GM19468 (cell line): ENCODE measurements around the gene FAM32A.

Experiments
- ATAC-seq: cut with Tn5 transposase; IDR thresholded peaks from one replicate; pipeline ENCODE4 v1.9.1; 2021; ENCODE audit warnings: mild to moderate bottlenecking, moderate library complexity, moderate number of reproducible peaks; ENCODE audit not compliant: unreplicated experiment; ENCODE audit errors: extremely low read depth

Gene FAM32A

DNA sequence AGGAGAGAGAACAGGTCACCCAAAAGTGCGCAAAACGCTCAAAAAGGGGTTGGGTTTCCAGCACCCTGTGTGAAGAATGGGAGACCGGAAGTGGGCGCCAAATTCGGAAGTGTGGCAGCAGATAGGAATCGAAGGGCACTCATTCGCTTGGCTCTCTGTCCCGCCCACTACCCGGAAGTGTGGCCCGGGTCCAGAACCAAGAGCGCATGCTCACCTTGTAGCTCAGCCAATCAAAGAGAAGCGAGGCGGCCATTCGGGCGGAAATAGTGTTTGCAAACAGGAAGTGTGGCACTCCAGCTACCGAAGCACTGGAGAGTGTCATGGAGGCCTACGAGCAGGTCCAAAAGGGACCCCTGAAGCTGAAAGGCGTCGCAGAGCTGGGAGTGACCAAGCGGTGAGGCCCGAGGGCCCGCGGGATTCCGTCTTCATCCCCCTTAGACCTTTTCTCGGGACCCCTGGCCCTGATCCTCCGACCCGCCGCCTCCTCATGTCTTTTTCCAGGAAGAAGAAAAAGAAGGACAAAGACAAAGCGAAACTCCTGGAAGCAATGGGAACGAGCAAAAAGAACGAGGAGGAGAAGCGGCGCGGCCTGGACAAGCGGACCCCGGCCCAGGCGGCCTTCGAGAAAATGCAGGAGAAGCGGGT lies at the start of gene FAM32A:
FAM32A (plus strand) TSS at position 288 of the 645 bp plus-strand sequence; CDS start at position 321, 33 bp downstream.
- ATAC-seq = peak; percentile 65

DNA sequence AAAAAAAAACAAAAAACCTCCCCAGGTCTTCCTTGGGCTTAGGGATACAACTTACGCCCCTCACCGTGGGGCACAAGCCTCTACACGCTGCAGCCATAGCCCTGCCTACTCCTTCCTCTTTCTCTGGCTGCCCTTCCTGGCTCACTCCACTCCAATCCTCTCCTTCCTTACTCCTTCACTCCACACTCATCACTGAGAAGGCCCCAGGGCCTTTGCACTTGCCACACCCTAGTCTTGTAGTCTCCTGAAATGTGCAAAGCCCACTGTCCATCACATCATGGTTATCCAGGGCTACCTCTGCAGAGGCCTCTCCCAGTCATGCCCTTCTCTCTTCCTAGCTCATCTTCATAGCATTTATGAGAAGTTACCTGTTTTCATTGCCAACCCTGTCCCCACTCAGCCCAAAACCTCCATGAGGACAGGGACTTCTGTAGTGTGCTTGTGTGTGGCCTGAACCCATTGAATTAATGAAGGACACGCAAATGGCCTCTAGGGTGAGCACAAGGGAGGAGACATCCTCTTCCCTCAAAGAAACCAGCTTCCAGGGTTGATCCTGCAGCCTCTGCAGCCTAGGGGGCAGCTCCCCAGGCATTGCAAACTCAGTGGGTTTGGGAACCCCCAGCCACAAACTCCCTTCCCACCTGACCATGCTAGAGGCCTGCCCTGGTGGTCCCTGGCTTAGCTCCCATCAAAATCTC lies 49.6 kb upstream of the FAM32A start:
- ATAC-seq = no peak

GRCh38 chr19:16136185-16136999 lies 48.8 kb upstream of the FAM32A start:
- ATAC-seq = no peak

DNA sequence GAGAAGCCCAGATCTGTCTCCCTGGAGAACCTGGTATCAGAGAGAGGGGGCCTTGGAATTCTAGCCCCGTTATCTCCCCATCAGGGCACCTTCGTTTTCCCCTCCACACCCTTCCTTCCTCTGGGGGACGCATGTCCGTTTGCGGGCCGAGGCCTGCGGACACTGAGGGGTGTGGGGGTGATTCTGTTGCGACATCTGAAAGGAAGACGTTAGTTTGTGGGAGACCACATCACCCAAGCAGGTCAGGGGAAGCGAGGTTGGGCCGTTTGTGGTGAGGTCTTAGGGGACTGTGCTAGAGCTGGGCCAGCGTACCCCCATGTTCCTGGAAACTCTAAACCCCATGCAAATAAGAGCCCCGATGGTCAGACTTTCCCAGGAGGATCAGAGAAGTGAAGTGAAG lies 45.5 kb upstream of the FAM32A start:
- ATAC-seq = no peak

DNA sequence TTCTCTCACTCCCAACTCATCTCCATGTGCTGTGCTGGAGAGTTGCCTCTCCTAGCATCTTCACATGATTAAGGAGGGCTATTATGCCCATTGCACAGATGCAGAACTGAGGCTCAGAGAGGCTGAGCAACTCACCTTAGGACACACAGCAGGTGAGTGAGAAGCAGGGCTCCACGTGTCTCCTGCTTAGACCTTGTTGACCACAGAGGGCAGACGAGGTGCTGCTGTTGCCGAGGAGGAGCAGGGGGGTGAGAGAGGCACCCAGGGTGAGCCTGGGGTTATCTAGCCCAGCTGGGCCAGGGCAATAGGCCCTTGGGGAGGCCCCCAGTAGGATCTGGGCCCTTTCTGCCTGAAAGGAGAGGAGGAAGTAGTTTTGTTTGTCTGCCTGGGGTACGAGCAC lies 44.2 kb upstream of the FAM32A start:
- ATAC-seq = no peak

DNA sequence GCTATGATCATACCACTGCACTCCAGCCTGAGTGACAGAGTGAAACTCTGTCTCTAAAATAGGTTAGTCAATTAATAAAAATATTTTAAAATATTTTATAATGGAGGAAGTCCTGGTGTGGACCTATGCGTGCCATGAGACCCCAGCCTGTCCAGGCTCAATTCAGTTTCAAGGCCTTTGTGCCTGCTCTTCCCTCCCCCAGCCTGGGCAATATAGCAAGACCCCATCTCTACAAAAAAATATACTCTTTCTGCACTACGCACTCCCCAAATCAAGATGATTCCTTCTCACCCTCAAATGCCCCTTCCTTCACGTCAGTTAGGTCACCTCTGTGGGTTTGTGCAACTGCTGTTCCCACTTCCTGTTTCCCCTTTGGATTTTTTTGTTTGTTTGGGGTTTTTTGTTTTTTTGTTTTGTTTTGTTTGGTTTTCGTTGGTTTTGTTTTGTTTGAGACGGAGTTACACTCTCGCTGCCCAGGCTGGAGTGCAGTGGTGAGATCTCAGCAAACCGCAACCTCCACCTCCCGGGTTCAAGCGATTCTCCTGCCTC lies 43.1 kb upstream of the FAM32A start:
- ATAC-seq = no peak

- peak; percentile 61 for ATAC-seq
Measured at GRCh38 chr19:16143399-16144215, 41.6 kb upstream of the FAM32A start, which contains the start of gene HSH2D. HSH2D (plus strand) TSS chr19:16143685; CDS start chr19:16148751, 5,066 bp downstream.

GRCh38 chr19:16144216-16144581 lies 41.0 kb upstream of the FAM32A start:
- ATAC-seq = no peak

DNA sequence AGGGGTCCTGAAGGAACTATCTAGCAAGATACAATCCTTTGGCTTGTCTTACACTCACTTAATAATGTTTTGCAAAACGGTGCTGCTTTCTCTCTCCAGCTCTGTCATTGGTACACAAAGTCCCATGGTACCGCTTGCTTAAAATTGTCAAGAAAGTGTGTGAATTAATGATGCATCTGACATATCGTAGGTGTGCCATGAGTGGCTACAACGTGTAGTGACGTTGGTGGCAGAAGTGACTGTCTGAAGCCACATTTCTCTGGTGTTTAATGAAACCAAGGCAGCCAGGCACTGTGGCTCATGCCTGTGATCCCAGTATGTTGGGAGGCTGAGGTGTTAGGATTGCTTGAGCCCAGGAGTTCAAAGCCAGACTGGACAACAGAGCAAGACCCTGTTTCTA lies 39.1 kb upstream of the FAM32A start:
- ATAC-seq = no peak

DNA sequence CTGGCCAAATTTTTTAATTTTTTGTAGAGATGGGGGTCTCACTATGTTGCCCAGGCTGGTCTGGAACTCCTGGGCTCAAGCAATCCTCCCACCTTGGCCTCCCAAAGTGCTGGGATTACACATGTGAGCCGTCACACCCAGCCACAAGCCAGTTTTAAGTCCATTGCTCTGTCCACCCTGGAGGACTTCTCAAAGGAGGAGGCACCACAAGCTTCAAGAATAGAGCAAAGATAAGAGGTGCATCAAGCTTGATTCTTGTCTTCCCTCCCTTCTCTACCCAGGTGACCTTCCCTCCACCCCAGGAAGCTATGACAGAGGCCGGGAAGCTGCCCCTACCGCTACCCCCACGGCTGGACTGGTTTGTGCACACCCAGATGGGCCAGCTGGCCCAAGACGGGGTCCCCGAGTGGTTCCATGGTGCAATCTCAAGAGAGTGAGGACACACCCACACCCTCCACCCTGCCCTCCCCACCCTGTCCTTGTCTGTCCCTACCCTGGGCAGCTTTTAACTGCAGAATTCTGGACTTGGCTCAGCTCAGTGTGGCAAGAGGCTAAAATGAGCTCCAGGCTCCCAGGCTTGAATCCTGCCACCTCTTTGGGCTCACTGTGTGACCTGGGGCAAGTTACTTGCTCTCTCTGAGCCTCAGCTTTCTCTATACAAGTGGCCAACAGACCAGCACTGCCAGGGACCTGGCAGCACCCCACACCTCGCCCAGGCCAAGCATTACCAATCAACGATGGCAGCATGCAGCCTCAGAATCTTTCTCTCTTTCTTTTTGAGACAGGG lies 36.6 kb upstream of the FAM32A start:
- no peak for ATAC-seq

DNA sequence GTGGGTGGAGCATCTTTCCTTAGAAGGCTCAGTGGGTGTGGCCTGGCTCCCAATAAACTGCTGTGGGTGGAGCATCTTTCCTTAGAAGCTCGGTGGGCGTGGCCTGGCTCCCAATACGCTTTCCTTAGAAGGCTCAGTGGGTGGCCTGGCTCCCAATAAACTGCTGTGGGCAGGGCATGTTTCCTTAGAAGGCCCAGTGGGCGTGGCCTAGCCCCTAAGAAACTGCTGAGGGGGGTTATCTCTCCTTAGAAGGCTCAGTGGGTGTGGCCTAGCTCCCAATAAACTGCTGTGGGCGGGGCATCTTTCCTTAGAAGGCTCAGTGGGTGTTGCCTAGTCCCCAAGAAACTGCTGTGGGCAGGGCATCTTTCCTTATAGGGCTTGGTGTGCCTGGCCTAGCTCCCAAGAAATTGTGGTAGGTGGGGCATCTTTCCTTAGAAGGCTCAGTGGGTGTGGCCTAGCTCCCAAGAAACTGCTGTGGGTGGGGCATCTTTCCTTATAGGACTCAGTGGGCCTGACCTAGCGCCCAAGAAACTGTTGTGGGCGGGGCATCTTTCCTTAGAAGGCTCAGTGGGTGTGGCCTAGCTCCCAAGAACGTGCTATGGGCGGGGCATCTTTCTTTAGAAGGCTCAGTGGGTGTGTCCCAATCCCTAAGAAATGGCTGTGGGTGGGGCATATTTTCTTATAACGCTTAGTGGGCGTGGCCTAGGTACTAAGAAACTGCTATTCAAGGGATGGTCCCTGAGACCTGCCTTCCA lies 31.5 kb upstream of the FAM32A start:
- ATAC-seq = no peak

DNA sequence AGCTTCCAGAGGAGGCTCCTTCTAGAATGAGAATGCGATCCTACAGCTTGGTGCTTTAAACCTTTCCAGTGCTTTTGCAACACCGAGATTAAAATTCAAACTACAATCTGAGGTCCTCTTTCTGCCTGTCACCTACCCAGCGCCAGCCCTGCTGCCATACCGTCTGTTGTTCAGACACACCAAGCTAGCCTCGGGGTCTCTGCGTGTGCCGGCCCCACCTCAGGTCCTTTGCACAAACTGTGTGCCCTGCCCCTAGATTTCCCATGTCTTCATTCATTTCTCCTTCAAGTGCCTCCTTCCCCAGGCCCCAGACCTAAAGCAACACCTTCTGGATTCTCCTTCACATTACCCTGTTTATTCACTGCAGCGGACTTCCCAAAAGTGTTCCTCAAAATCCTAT lies 30.7 kb upstream of the FAM32A start:
- no peak for ATAC-seq

DNA sequence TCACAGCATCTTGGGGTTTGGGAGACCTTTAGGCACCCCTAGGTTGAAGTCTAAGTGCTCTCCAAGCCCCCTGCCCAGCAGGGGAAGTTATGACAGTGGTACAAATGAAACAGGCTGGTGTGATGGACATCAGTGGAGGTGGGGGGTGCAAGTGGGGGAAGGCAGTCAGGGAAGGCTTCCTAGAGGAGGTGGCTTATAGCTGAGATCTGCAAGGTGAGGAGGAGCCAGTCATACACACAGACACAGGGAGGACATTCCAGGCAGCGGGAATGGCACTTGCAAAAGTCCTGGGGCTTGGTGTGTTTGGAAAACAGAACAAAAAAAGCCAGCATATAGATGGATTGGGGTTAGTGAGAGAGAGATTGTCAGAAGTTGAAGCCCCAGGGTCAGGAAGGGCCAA lies 30.1 kb upstream of the FAM32A start:
- ATAC-seq = no peak

DNA sequence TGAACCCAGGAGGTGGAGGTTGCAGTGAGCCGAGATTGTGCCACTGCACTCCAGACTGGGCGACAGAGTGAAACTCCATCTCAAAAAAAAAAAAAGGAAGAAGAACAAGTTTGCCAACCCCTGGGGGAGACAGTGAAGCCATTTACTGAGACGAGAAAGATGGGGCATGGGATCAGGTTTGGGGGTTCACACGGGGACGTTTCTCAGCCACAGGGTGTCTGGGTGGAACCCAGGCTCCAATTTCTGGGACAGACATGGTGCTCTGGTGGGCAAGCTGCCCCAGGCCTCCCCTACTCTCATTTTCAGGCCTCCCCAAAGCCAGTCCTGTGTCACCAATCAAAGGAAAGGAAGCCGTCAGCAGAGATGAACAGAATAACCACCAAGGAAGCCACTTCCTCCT lies 28.3 kb upstream of the FAM32A start:
- no peak for ATAC-seq

- no peak for ATAC-seq
Measured at GRCh38 chr19:16157601-16158000, 27.6 kb upstream of the FAM32A start.

DNA sequence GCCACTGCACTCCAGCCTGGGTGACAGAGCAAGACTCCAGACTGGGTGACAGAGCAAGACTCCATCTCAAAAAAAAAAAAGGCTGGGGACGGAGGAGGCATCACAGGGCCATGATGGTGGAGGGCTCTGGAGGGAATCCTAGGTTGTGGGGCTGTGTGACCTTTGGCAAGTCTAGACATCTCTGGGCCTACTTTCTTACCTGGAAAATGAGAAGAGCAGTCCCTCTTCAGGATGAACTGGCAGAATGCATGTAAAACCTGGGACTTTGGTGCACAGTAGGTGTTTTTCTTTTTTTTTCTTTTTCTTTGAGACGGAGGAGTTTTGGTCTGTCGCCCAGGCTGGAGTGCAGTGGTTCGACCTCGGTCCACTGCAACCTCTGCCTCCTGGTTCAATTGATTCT lies 25.6 kb upstream of the FAM32A start:
- ATAC-seq = no peak

DNA sequence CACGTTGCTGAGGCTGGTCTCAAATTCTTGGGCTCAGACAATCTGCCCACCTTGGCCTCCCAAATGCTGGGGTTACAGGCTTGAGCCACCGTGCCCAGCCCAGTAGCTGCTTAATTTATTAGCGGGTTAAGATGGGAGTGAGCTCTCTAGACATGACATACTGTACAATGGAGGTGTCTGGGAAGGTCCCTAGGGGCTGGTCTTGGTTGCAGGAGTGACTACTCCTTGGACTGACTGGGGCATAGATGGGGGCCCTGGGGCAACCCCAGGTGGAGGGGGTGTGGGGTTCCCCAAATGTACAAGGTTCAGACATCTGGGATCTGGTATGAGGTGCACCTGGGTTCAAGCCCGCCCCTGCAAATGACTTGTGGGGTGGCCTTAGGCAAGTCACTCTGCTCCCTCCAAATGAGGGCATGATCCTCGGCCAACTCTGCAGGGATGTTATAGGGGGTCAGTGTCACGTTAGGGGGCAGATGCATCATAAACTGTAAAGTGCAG lies 24.7 kb upstream of the FAM32A start:
- ATAC-seq = no peak

DNA sequence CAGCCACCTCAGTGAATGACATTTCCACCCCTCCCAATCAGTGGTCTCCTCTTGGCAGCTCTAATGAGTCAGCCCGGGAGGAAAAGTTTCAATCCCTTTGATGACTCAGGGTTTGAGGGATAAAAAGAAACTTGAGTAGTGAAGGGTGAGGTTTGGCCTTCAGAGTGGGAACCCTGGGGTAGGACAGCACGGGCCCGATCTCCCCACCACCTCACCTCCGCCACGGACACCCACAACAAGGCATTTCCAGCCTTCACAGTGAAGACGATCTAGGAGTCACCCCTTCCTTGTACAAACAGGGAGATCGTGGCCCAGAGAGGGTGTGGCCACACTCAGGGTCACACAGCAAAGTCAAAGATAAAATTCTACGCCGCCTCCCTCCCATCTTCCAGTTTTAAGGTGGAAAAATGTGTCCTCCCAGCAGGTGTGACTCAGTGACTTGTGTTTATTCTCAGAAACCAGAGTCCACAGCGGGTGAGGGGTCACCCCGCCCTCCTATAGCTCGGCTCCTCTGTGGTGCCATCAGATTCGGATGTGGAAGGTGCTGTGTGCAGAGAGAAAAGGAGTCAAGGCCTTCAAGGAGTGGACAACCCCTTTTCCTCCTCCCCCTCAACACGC lies 24.2 kb upstream of the FAM32A start:
- ATAC-seq = no peak
